Activated naive CD4-positive, alpha-beta T cell treated with anti-CD3 and anti-CD28 coated beads, Interleukin-2, amount 50 U/mL, for 24 hours (primary cell): Measurements from ENCODE around the gene MAP9.
"Not testable (repeated sequence)": the region's sequence is repeated elsewhere in the genome, so short reads cannot be mapped to it uniquely, and the experiment has no call there.

Source experiments
- H3K27ac Mint-ChIP-seq: one replicate; pipeline ENCODE4 v1.8.0; 2021; ENCODE audit warnings: mild to moderate bottlenecking, mixed read lengths
- H3K27me3 Mint-ChIP-seq: one replicate; pipeline ENCODE4 v1.8.0; 2021; ENCODE audit warnings: mixed read lengths
- H3K36me3 Mint-ChIP-seq: one replicate; pipeline ENCODE4 v1.8.0; 2021; ENCODE audit warnings: mixed read lengths
- H3K4me1 Mint-ChIP-seq: one replicate; pipeline ENCODE4 v1.8.0; 2021; ENCODE audit warnings: mixed read lengths
- H3K4me3 Mint-ChIP-seq: one replicate; pipeline ENCODE4 v1.8.0; 2021; ENCODE audit warnings: mild to moderate bottlenecking, mixed read lengths
- H3K9me3 Mint-ChIP-seq: one replicate; pipeline ENCODE4 v1.8.0; 2021; ENCODE audit warnings: mixed read lengths

The MAP9 gene

GRCh38 chr4:155376387-155377268 lies at the start of gene MAP9:
Gene MAP9 (minus strand): TSS chr4:155376965. CDS start chr4:155375850, 1,115 bp downstream.
- Mint-ChIP-seq H3K4me1 (peaks cover 15% of the 10 kb centered on the region), H3K36me3 (no peaks in the 10 kb centered on the region), H3K27me3 (no peaks in the 10 kb centered on the region), H3K4me3 (peak within 1 kb of the TSS; percentile 94), H3K27ac (peak within 1 kb of the TSS; percentile 86), H3K9me3 (no peaks in the 10 kb centered on the region)

GRCh38 chr4:155424778-155425177 lies 48.0 kb upstream of the MAP9 start:
- H3K4me1 Mint-ChIP-seq, H3K9me3 Mint-ChIP-seq, H3K27ac Mint-ChIP-seq, H3K27me3 Mint-ChIP-seq, H3K36me3 Mint-ChIP-seq, H3K4me3 Mint-ChIP-seq: not testable (repeated sequence)

GRCh38 chr4:155423671-155424070 lies 46.9 kb upstream of the MAP9 start:
- no peaks in the 10 kb centered on the region for H3K36me3 Mint-ChIP-seq
- no peaks in the 10 kb centered on the region for H3K9me3 Mint-ChIP-seq
- no peak overlapping the region for H3K27ac Mint-ChIP-seq
- H3K4me3 Mint-ChIP-seq = no peak overlapping the region
- peaks cover 7% of the 10 kb centered on the region for H3K27me3 Mint-ChIP-seq
- no peaks in the 10 kb centered on the region for H3K4me1 Mint-ChIP-seq

- Mint-ChIP-seq H3K4me3 (no peak overlapping the region), H3K36me3 (no peaks in the 10 kb centered on the region), H3K4me1 (no peaks in the 10 kb centered on the region), H3K27ac (no peak overlapping the region), H3K9me3 (no peaks in the 10 kb centered on the region), H3K27me3 (peaks cover 5% of the 10 kb centered on the region)
These were observed 42.5 kb upstream of the MAP9 start for GRCh38 chr4:155419266-155419665.

- Mint-ChIP-seq H3K9me3 (no peaks in the 10 kb centered on the region), H3K4me1 (no peaks in the 10 kb centered on the region), H3K4me3 (no peak overlapping the region), H3K36me3 (no peaks in the 10 kb centered on the region), H3K27ac (no peak overlapping the region), H3K27me3 (peaks cover 9% of the 10 kb centered on the region)
These were observed 38.9 kb upstream of the MAP9 start for GRCh38 chr4:155415662-155416061.

- H3K4me3 Mint-ChIP-seq = no peak overlapping the region
- H3K27me3 Mint-ChIP-seq = peaks cover 11% of the 10 kb centered on the region
- no peak overlapping the region for H3K27ac Mint-ChIP-seq
- no peaks in the 10 kb centered on the region for H3K9me3 Mint-ChIP-seq
- no peaks in the 10 kb centered on the region for H3K36me3 Mint-ChIP-seq
- H3K4me1 Mint-ChIP-seq = no peaks in the 10 kb centered on the region
These were observed 36.7 kb upstream of the MAP9 start for GRCh38 chr4:155413451-155413850.

GRCh38 chr4:155411546-155411945 lies 34.8 kb upstream of the MAP9 start:
- Mint-ChIP-seq H3K27ac (no peak overlapping the region), H3K27me3 (peaks cover 11% of the 10 kb centered on the region), H3K4me1 (no peaks in the 10 kb centered on the region), H3K36me3 (no peaks in the 10 kb centered on the region), H3K4me3 (no peak overlapping the region), H3K9me3 (no peaks in the 10 kb centered on the region)

- Mint-ChIP-seq H3K27me3 (peaks cover 11% of the 10 kb centered on the region), H3K4me3 (no peak overlapping the region), H3K9me3 (no peaks in the 10 kb centered on the region), H3K36me3 (no peaks in the 10 kb centered on the region), H3K4me1 (no peaks in the 10 kb centered on the region), H3K27ac (no peak overlapping the region)
These were observed 32.0 kb upstream of the MAP9 start for GRCh38 chr4:155408796-155409195.

- no peaks in the 10 kb centered on the region for H3K4me1 Mint-ChIP-seq
- H3K27me3 Mint-ChIP-seq = peaks cover 9% of the 10 kb centered on the region
- H3K36me3 Mint-ChIP-seq = no peaks in the 10 kb centered on the region
- H3K9me3 Mint-ChIP-seq = no peaks in the 10 kb centered on the region
- H3K4me3 Mint-ChIP-seq = no peak overlapping the region
- H3K27ac Mint-ChIP-seq = no peak overlapping the region
These were observed 30.7 kb upstream of the MAP9 start for GRCh38 chr4:155407480-155407879.

- no peaks in the 10 kb centered on the region for H3K4me1 Mint-ChIP-seq
- no peak overlapping the region for H3K27ac Mint-ChIP-seq
- no peaks in the 10 kb centered on the region for H3K27me3 Mint-ChIP-seq
- H3K9me3 Mint-ChIP-seq = no peaks in the 10 kb centered on the region
- H3K4me3 Mint-ChIP-seq = no peak overlapping the region
- H3K36me3 Mint-ChIP-seq = no peaks in the 10 kb centered on the region
These were observed 28.3 kb upstream of the MAP9 start for GRCh38 chr4:155405059-155405458.

GRCh38 chr4:155403886-155404285 lies 27.1 kb upstream of the MAP9 start:
- Mint-ChIP-seq H3K27ac (no peak overlapping the region), H3K36me3 (no peaks in the 10 kb centered on the region), H3K9me3 (no peaks in the 10 kb centered on the region), H3K27me3 (no peaks in the 10 kb centered on the region), H3K4me3 (no peak overlapping the region), H3K4me1 (no peaks in the 10 kb centered on the region)

GRCh38 chr4:155402941-155403340 lies 26.2 kb upstream of the MAP9 start:
- Mint-ChIP-seq H3K36me3 (no peaks in the 10 kb centered on the region), H3K4me1 (no peaks in the 10 kb centered on the region), H3K27me3 (peaks cover 5% of the 10 kb centered on the region), H3K4me3 (no peak overlapping the region), H3K27ac (no peak overlapping the region), H3K9me3 (no peaks in the 10 kb centered on the region)

GRCh38 chr4:155400893-155401292 lies 24.1 kb upstream of the MAP9 start:
- H3K4me3 Mint-ChIP-seq = no peak overlapping the region
- peaks cover 6% of the 10 kb centered on the region for H3K27me3 Mint-ChIP-seq
- H3K27ac Mint-ChIP-seq = no peak overlapping the region
- H3K36me3 Mint-ChIP-seq = no peaks in the 10 kb centered on the region
- H3K9me3 Mint-ChIP-seq = no peaks in the 10 kb centered on the region
- no peaks in the 10 kb centered on the region for H3K4me1 Mint-ChIP-seq

GRCh38 chr4:155399974-155400697 lies 23.4 kb upstream of the MAP9 start:
- Mint-ChIP-seq H3K27me3 (peaks cover 6% of the 10 kb centered on the region), H3K27ac (no peak overlapping the region), H3K4me1 (no peaks in the 10 kb centered on the region), H3K4me3 (no peak overlapping the region), H3K36me3 (no peaks in the 10 kb centered on the region), H3K9me3 (no peaks in the 10 kb centered on the region)

GRCh38 chr4:155392481-155393184 lies 15.9 kb upstream of the MAP9 start:
- Mint-ChIP-seq H3K36me3 (no peaks in the 10 kb centered on the region), H3K27ac (no peak overlapping the region), H3K27me3 (peaks cover 1% of the 10 kb centered on the region), H3K4me1 (no peaks in the 10 kb centered on the region), H3K9me3 (no peaks in the 10 kb centered on the region), H3K4me3 (no peak overlapping the region)

GRCh38 chr4:155391932-155392331 lies 15.2 kb upstream of the MAP9 start:
- Mint-ChIP-seq H3K36me3 (no peaks in the 10 kb centered on the region), H3K27me3 (no peaks in the 10 kb centered on the region), H3K27ac (no peak overlapping the region), H3K4me1 (no peaks in the 10 kb centered on the region), H3K9me3 (no peaks in the 10 kb centered on the region), H3K4me3 (no peak overlapping the region)
